Hair follicular keratinocyte (primary cell): ENCODE measurements around the gene C2orf49. TPM values are rescaled to one million over a fixed set of nuclear protein-coding genes. Genes with fewer than 3 reads are reported as not detected.

ENCODE experiments used
- total RNA-seq: library from RNA; depleted of rRNA; stranded (reverse); fragments of >200 nt; gene quantifications from 2 replicates; pipeline ENCODE4 v1.2.3, GENCODE V29; 2015

The C2orf49 gene
- 10.4 and 12.8 TPM in 2 replicates for total RNA-seq

DNA sequence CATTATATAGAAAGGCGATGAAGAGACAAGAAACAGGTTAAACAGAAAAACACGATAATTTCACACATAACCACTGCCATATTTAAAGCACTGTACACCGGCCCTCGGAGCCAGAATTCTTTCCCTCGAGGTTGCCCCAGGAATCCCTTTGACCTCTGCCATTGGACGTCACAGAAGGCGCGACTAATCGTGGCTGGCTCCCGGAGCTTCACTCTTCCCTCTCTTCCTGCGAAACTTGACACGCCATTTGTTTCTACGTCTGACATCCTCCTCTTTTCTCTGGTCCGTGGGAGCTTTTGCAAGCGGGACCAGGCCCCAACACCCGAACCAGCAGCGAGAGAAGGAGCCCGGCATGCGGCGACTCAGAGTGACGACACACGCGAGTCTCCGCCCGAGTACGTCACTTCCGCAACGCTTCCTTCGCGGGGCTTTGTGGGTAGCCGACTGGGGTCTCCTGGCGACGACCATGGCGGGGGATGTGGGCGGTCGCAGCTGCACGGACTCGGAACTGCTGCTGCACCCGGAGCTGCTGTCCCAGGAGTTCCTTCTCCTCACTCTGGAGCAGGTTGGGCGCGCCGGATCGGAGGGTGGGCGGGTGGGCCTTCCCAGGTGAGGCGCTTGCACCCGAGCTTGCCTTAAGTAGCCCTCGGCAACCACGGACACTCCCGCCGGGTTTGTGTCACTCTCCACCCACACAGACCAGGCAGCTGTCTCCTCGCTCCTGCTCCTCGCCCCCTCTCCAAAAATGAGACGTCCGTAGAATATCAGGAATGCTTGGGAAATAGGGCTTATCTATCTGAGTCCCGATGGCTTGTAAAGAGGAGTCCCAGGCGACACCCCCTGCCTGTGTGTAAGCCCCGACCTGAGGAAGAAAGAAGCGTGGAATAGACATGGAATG is at the start of gene C2orf49:
Gene C2orf49 (plus strand): TSS at position 419 of the 898 bp plus-strand sequence. CDS start 48 bp downstream, at position 467.

DNA sequence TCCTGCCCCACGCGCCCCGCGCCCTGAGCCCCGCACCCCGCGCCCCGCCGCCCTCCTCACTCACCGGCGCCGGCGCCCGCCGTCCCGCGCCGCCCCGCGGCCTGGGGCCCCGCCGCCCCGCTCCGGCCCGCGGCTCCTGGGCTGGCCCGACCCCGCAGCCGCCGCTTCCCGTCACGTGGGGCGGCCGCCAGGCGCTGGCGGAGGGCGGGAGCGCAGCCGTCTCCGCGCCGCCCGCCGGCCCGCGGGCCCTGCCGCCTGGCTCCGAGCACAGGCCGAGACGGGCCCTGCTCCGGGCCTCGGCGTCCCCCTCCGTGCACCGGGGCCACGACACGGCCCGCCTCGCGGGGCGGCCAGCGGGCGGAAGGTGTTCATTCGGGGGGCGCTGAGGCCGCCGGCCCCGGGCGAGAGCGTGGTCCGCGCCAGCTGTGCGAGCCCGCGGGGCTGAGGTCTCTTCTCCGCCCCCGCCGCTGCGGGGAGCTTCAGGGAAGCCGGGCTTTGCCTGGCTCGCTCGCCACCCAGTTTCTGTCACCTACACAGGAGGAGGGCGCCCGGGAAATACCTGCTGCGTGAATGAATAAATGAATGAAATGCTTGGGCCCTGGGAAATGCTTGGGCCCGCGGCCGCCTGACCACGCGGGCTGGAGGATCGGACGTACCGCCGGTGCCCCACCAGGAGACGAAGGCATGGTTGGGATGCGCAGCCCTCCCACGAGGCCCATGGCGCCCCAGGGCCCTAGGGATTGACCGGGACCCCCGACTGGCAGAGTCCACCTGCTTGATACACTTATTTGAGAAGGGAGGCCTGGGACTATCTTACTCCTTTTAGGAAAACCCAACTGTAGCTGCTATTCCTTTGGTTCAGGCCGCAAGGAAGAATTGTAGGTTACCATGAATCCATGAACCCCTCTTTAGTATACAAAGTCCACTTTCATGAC is 7.5 kb upstream of the C2orf49 start, which contains the start of gene TGFBRAP1:
Gene TGFBRAP1 (minus strand): TSS at position 175 of the 935 bp plus-strand sequence. CDS start 21,434 bp downstream, outside the sequence.

DNA sequence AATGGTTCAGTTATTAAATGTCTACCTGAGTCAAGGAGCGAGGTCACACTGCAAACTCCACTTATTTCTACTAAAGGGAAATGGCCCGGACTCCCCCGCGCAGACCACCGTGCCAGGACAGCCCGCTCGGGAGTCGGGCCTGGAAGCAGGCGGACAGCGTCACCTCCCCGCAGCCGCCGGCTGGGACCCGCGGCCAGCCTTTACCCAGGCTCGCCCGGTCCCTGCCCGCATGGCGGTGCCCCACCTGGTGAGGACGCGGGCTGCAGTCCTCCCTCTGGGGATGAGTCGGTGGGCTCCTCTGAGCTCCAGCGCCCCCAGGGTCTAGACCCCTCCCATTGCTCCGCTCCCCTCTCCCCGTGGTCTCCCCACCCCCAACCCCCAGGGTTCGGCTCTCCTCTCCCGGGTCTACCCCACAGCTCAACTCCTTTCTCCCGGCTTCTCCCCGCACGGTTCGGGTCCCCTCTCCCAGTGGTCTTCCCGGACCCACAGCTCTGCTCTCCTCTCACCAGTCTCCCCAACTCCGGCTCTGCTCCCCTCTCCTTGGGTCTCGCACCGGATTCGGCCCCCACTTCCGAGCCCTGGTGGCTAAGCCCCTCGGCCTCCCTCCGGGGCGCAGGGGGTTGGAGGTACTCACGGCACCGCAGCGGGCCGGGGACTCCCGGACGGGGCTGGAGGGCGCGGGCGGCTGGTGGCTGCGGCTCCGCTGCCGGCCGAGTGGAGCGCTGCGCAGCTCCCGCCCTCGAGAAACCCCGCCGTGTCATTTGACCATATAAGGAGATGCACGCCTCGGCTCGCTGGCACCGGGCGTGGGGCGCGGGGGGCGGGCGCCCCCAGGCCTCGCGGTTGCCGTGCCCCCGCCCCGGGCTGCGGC is 61.2 kb downstream of the C2orf49 start, which contains the start of gene FHL2:
Gene FHL2 (minus strand): TSS at position 716 of the 871 bp plus-strand sequence. CDS start 12,535 bp downstream, outside the sequence.

Other genes starting within 250 kb of the C2orf49 start
- gene GPR45, start 95.8 kb upstream of the C2orf49 start, total RNA-seq: not detected in 2 replicates
- 12.9 and 19.7 TPM in 2 replicates for gene TGFBRAP1, start 7.8 kb upstream of the C2orf49 start, total RNA-seq
- gene FHL2, start 61.5 kb downstream of the C2orf49 start, total RNA-seq: 82.8 and 92.8 TPM in 2 replicates